ACHN (cell line): ENCODE results near the gene GOLGA5.
"Not testable (repeated sequence)": the region's sequence is repeated elsewhere in the genome, so short reads cannot be mapped to it uniquely, and the experiment has no call there.

Source experiments
- DNase-seq: peaks from one replicate; pipeline ENCODE4 v3.0.0-alpha.2; 2015
- in situ Hi-C: cut with HindIII; loops from 2 replicates; pipeline ENCODE4 v1.10.0; 2017; ENCODE audit warnings: low sequenced_read_pairs, low pct_ligation_motif_present, low pct_unique_long_range_greater_than_20kb

The GOLGA5 gene

GRCh38 chr14:92793709-92794546, at the start of gene GOLGA5:
TSS of gene GOLGA5 (plus strand) at chr14:92794305. CDS start at chr14:92797438, 3,133 bp downstream.
- DNase-seq: peak; percentile 95
- in situ Hi-C loops: no loop called here

GRCh38 chr14:92747701-92748258, 46.3 kb upstream of the GOLGA5 start:
- in situ Hi-C loops: no loop called here
- peak; percentile 28 for DNase-seq

- in situ Hi-C loops: no loop called here
- DNase-seq: peak; percentile 90
Observed at GRCh38 chr14:92748259-92749016, 45.7 kb upstream of the GOLGA5 start, which contains the start of gene LGMN. TSS of gene LGMN (minus strand) at chr14:92748627. CDS start at chr14:92732786, 15,841 bp downstream.

- in situ Hi-C loops, DNase-seq: not testable (repeated sequence)
Observed at GRCh38 chr14:92750222-92750728, 43.8 kb upstream of the GOLGA5 start.

- in situ Hi-C loops: no loop called here
- DNase-seq: no peak
Observed at GRCh38 chr14:92750994-92751400, 43.1 kb upstream of the GOLGA5 start.

GRCh38 chr14:92751819-92752218, 42.3 kb upstream of the GOLGA5 start:
- no peak for DNase-seq
- in situ Hi-C loops: no loop called here

- in situ Hi-C loops: no loop called here
- DNase-seq: no peak
Observed at GRCh38 chr14:92753250-92753649, 40.9 kb upstream of the GOLGA5 start.

GRCh38 chr14:92754966-92755365, 39.1 kb upstream of the GOLGA5 start:
- in situ Hi-C loops: no loop called here
- no peak for DNase-seq

- in situ Hi-C loops: no loop called here
- no peak for DNase-seq
Observed at GRCh38 chr14:92755495-92755894, 38.6 kb upstream of the GOLGA5 start.

- no peak for DNase-seq
- in situ Hi-C loops: no loop called here
Observed at GRCh38 chr14:92756446-92756845, 37.7 kb upstream of the GOLGA5 start.

- in situ Hi-C loops: no loop called here
- DNase-seq: peak; percentile 68
Observed at GRCh38 chr14:92759300-92759678, 34.8 kb upstream of the GOLGA5 start.

GRCh38 chr14:92759679-92760523, 34.2 kb upstream of the GOLGA5 start:
- in situ Hi-C loops: no loop called here
- no peak for DNase-seq

GRCh38 chr14:92760524-92760805, 33.6 kb upstream of the GOLGA5 start:
- in situ Hi-C loops: no loop called here
- DNase-seq: peak; percentile 38

- in situ Hi-C loops, DNase-seq: not testable (repeated sequence)
Observed at GRCh38 chr14:92763666-92764631, 30.2 kb upstream of the GOLGA5 start.

GRCh38 chr14:92768236-92768635, 25.9 kb upstream of the GOLGA5 start:
- DNase-seq, in situ Hi-C loops: not testable (repeated sequence)

GRCh38 chr14:92768795-92769194, 25.3 kb upstream of the GOLGA5 start:
- DNase-seq: no peak
- in situ Hi-C loops: no loop called here

- no peak for DNase-seq
- in situ Hi-C loops: no loop called here
Observed at GRCh38 chr14:92770484-92770883, 23.6 kb upstream of the GOLGA5 start.
